ENCODE data around the gene OSER1. TPM values are rescaled to one million over a fixed set of nuclear protein-coding genes. Genes with fewer than 3 reads are reported as not detected.
A peak's percentile ranks its signal among the peaks of the same experiment; 100 is the strongest.

The OSER1 gene
- total RNA-seq, result 100 to 1,000 TPM; 172 TPM
- polyA plus RNA-seq (2013, experiment 1 of 2), result 23.7 TPM
- polyA plus RNA-seq (2013, experiment 2 of 2), result 36.9 TPM
- total RNA-seq, result 12.1 to 244 (median 46.8) reads per million in 172 experiments

GRCh38 chr20:44210406-44211176 lies at the start of gene OSER1:
Gene OSER1, minus strand, starts transcription at chr20:44210771. Its CDS starts 3,814 bp downstream, at chr20:44206957.
- Histone ChIP-seq H3K27me3 (ENCODE audit: control insufficient read depth in 1 of 2, insufficient read depth in 2 of 2, low read length in 2 of 2) (no peaks in the 10 kb centered on the region), H3K27ac (ENCODE audit: low read depth in 1 of 2, low read length in 2 of 2) (peak within 1 kb of the TSS; percentile 95 to 98), H3K36me3 (ENCODE audit: insufficient read depth, low read length) (peaks cover 12% of the 10 kb centered on the region), H3K4me1 (ENCODE audit: insufficient read depth, low read length) (peaks cover 29% of the 10 kb centered on the region), H3K4me3 (ENCODE audit: low read length) (peak within 1 kb of the TSS; percentile 78), H3K9me3 (ENCODE audit: control insufficient read depth in 1 of 2, insufficient read depth in 1 of 2, low read length in 2 of 2) (no peaks in the 10 kb centered on the region)
- Mint-ChIP-seq H3K27ac (peak within 1 kb of the TSS; percentile 99), H3K36me3 (ENCODE audit: low read depth) (peaks cover 61% of the 10 kb centered on the region), H3K4me3 (peak within 1 kb of the TSS; percentile 92), H3K4me1 (ENCODE audit: low read depth) (peaks cover 67% of the 10 kb centered on the region), H3K9me3 (no peaks in the 10 kb centered on the region), H3K27me3 (no peaks in the 10 kb centered on the region)
- TF ChIP-seq, protein P1, sequence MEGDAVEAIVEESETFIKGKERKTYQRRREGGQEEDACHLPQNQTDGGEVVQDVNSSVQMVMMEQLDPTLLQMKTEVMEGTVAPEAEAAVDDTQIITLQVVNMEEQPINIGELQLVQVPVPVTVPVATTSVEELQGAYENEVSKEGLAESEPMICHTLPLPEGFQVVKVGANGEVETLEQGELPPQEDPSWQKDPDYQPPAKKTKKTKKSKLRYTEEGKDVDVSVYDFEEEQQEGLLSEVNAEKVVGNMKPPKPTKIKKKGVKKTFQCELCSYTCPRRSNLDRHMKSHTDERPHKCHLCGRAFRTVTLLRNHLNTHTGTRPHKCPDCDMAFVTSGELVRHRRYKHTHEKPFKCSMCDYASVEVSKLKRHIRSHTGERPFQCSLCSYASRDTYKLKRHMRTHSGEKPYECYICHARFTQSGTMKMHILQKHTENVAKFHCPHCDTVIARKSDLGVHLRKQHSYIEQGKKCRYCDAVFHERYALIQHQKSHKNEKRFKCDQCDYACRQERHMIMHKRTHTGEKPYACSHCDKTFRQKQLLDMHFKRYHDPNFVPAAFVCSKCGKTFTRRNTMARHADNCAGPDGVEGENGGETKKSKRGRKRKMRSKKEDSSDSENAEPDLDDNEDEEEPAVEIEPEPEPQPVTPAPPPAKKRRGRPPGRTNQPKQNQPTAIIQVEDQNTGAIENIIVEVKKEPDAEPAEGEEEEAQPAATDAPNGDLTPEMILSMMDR (IDR thresholded peaks at IDR 0.05), result no peak
- POLR2A ChIA-PET, result interaction anchor here (0.8 to 2.9 kb wide), 7 partner anchors 8 to 768 kb away, joined by 3 to 22 read pairs (median 7); partner anchors contain the start of genes FITM2, SERINC3 and TTPAL
- CTCF ChIA-PET, result interaction anchor here (1.0 to 1.2 kb wide), 3 partner anchors 20 to 473 kb away, joined by 3 to 5 read pairs (median 5); partner anchors contain the start of gene FITM2
- peak; percentile 96 to 100 (median 98) for DNase-seq
- peak; percentile 83 for ATAC-seq (ENCODE audit: poor library complexity)
- intact Hi-C loops (cut with DNase I, micrococcal nuclease), result loop anchor here (2.0 to 10.0 kb wide), 7 partner anchors 267 to 754 kb away; partner anchors contain the start of genes SERINC3 (in 2 of the 2), YWHAB (in 2 of the 2), IFT52 (in 1 of the 2) and SRSF6 (in 1 of the 2)

DNA sequence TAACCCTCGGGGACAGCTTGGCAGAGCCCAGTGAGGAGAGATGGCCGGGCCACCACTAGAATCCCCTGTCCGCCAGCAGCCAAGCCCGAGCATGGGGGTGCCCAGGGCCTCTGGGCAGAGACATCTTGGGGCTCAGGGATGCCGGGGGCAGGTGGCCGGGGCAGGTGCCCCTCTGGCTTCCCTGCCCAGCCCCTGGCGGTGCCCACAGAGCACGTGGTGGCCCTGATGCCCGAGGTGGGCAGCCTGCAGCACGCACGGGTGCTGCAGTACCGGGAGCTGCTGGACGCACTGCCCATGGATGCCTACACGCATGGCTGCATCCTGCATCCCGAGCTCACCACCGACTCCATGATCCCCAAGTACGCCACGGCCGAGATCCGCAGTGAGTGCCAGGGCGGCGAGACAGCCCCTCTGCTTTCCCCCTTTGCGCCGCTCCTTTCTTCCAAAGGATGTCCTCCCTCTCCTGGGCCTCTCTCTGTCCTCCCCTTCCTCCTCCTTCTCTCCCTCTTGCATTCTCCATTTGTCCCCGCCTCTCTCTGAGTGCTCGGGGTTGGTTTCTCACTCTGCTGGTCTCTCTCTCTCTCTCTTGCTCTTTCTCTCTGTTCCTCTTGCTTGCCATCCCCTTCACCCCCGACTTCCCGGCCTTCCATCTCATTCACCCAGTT lies 47.8 kb upstream of the OSER1 start:
- ChIA-PET POLR2A (no interaction called here), CTCF (no interaction called here)
- H3K4me1 ChIP-seq (ENCODE audit: insufficient read depth, low read length), result no peaks in the 10 kb centered on the region
- Mint-ChIP-seq H3K27me3 (no peaks in the 10 kb centered on the region), H3K36me3 (ENCODE audit: low read depth) (no peaks in the 10 kb centered on the region), H3K4me3 (no peak overlapping the region), H3K27ac (no peak overlapping the region), H3K4me1 (ENCODE audit: low read depth) (no peaks in the 10 kb centered on the region), H3K9me3 (no peaks in the 10 kb centered on the region)
- H3K4me3 ChIP-seq (ENCODE audit: low read length), result no peak overlapping the region
- DNase-seq (no peak), ATAC-seq (ENCODE audit: poor library complexity) (no peak)
- H3K27me3 ChIP-seq (ENCODE audit: control insufficient read depth in 1 of 2, insufficient read depth in 2 of 2, low read length in 2 of 2), result no peaks in the 10 kb centered on the region
- TF ChIP-seq, protein P1 (IDR thresholded peaks at IDR 0.05), result no peak
- no peaks in the 10 kb centered on the region for H3K36me3 ChIP-seq (ENCODE audit: insufficient read depth, low read length)
- no peak overlapping the region for H3K27ac ChIP-seq (ENCODE audit: low read depth in 1 of 2, low read length in 2 of 2)
- intact Hi-C loops (cut with DNase I, micrococcal nuclease), result no loop called here
- no peaks in the 10 kb centered on the region for H3K9me3 ChIP-seq (ENCODE audit: control insufficient read depth in 1 of 2, insufficient read depth in 1 of 2, low read length in 2 of 2)

DNA sequence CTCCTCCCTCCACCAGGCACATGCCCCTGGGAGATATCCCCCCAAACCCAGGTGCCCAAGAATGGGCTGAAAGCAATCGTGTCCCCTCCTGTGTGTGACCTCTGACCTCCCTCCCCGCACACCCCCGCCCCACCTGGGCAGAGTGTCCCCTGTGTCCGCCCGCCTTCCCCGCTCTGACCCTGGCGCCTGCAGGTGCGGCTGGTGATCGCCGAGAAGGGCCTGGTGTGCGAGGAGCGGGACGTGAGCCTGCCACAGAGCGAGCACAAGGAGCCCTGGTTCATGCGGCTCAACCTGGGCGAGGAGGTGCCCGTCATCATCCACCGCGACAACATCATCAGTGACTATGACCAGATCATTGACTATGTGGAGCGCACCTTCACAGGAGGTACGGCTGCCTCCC lies 46.4 kb upstream of the OSER1 start:
- H3K9me3 ChIP-seq (ENCODE audit: control insufficient read depth in 1 of 2, insufficient read depth in 1 of 2, low read length in 2 of 2), result no peaks in the 10 kb centered on the region
- no peak for ATAC-seq (ENCODE audit: poor library complexity)

More for the DNA sequence above, 46.4 kb upstream of the OSER1 start:
- H3K9me3 Mint-ChIP-seq, result no peaks in the 10 kb centered on the region
- Histone ChIP-seq H3K27ac (ENCODE audit: low read depth in 1 of 2, low read length in 2 of 2) (no peak overlapping the region), H3K4me1 (ENCODE audit: insufficient read depth, low read length) (no peaks in the 10 kb centered on the region), H3K36me3 (ENCODE audit: insufficient read depth, low read length) (no peaks in the 10 kb centered on the region), H3K27me3 (ENCODE audit: control insufficient read depth in 1 of 2, insufficient read depth in 2 of 2, low read length in 2 of 2) (no peaks in the 10 kb centered on the region), H3K4me3 (ENCODE audit: low read length) (no peak overlapping the region)
- CTCF ChIA-PET, result no interaction called here
- TF ChIP-seq, protein P1 (IDR thresholded peaks at IDR 0.05), result no peak
- no peak for DNase-seq
- H3K4me3 Mint-ChIP-seq, result no peak overlapping the region
- intact Hi-C loops (cut with DNase I, micrococcal nuclease), result no loop called here
- H3K27me3 Mint-ChIP-seq, result peaks cover 5% of the 10 kb centered on the region
- no peaks in the 10 kb centered on the region for H3K4me1 Mint-ChIP-seq (ENCODE audit: low read depth)
- H3K36me3 Mint-ChIP-seq (ENCODE audit: low read depth), result no peaks in the 10 kb centered on the region
- POLR2A ChIA-PET, result no interaction called here
- H3K27ac Mint-ChIP-seq, result no peak overlapping the region
